ENCODE measurements around the gene MAGI1.
A peak's percentile ranks its signal among the peaks of the same experiment; 100 is the strongest.

Gene MAGI1

DNA sequence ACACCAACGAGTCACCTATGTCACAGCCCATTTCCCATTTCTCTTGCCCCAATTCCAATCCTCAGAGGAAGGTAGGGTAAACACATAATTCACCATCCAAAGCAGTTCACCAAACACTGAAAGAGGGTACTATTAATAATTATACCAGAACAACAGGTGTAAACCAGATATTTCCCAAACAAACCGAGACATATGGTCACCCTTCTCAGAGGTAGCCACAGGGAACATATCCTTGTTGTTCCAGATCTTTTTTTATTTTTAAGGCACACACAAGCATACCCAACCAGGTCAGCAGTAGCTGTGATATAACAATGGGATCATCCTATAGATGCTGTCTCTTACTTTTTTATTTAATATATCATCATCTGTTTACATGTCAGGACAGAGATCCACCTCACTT is 24.7 kb downstream of the MAGI1 start:
- Histone ChIP-seq H2BK15ac (replicated peaks; ENCODE audit: low read depth) (no peak overlapping the region), H3K23ac (ENCODE audit: low read length) (no peak overlapping the region), H2BK120ac (ENCODE audit: low read depth, low read length) (no peak overlapping the region), H3K4me1 (ENCODE audit: control insufficient read depth, low read depth, low read length) (peaks cover 11% of the 10 kb centered on the region), H3K79me2 (ENCODE audit: control insufficient read depth, insufficient read depth, low read length) (peaks cover 47% of the 10 kb centered on the region), H2BK5ac (ENCODE audit: low read length) (no peak overlapping the region), H3K27ac (ENCODE audit: low read depth, low read length) (no peak overlapping the region), H3K79me1 (ENCODE audit: low read length) (peaks cover 23% of the 10 kb centered on the region), H3K4me2 (ENCODE audit: low read length) (no peak overlapping the region), H3K4ac (ENCODE audit: low read depth, low read length) (no peak overlapping the region), H2AK5ac (ENCODE audit: low read length) (no peak overlapping the region), H3K18ac (ENCODE audit: low read length) (no peak overlapping the region), H3K9ac (ENCODE audit: low read length) (no peak overlapping the region), H3K4me3 (ENCODE audit: low read length) (no peak overlapping the region), H3K56ac (ENCODE audit: low read length) (no peak overlapping the region), H4K8ac (ENCODE audit: low read depth, low read length) (no peak overlapping the region), H4K5ac (ENCODE audit: low read length) (no peak overlapping the region), H3K27me3 (ENCODE audit: insufficient read depth, low read length, poor library complexity) (no peaks in the 10 kb centered on the region), H3K36me3 (ENCODE audit: control insufficient read depth, insufficient read depth, low read length) (no peaks in the 10 kb centered on the region)
- no CpG with 5 or more reads among the region's 2 CpGs for WGBS (ENCODE audit: extremely low coverage, insufficient coverage, low lambda C conversion rate)
- DNase-seq: no peak

DNA sequence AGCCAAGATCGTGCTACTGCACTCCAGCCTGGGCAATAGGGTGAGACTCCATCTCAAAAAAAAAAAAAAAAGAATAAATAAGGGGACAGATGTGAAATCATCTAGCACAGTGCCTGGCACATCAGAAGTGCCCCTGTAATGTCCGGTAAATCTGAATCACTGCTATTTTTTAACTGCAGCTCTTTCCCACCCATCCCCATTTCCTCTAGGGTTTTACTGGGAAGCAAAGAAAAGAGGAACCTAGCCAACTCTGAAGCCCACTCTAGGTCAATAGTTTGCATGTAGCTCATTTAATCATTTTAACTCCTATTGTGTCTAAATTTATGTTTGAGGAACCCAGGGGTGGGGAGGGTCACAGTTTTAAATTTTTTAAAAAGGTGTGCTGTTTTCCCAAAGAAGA is 26.0 kb downstream of the MAGI1 start:
- H3K36me3 ChIP-seq (ENCODE audit: control insufficient read depth, insufficient read depth, low read length): no peaks in the 10 kb centered on the region
- no peak overlapping the region for H3K23ac ChIP-seq (ENCODE audit: low read length)
- H3K27me3 ChIP-seq (ENCODE audit: insufficient read depth, low read length, poor library complexity): no peaks in the 10 kb centered on the region
- no peak overlapping the region for H3K18ac ChIP-seq (ENCODE audit: low read length)
- H3K79me1 ChIP-seq (ENCODE audit: low read length): peaks cover 27% of the 10 kb centered on the region
- H3K4me1 ChIP-seq (ENCODE audit: control insufficient read depth, low read depth, low read length): peaks cover 11% of the 10 kb centered on the region
- no CpG with 5 or more reads among the region's 2 CpGs for WGBS (ENCODE audit: extremely low coverage, insufficient coverage, low lambda C conversion rate)
- H2AK5ac ChIP-seq (ENCODE audit: low read length): no peak overlapping the region
- no peak overlapping the region for H2BK120ac ChIP-seq (ENCODE audit: low read depth, low read length)
- no peak overlapping the region for H2BK5ac ChIP-seq (ENCODE audit: low read length)
- no peak overlapping the region for H4K5ac ChIP-seq (ENCODE audit: low read length)
- H3K56ac ChIP-seq (ENCODE audit: low read length): no peak overlapping the region
- no peak overlapping the region for H3K4me3 ChIP-seq (ENCODE audit: low read length)
- no peak overlapping the region for H2BK15ac ChIP-seq (replicated peaks; ENCODE audit: low read depth)
- no peak overlapping the region for H3K9ac ChIP-seq (ENCODE audit: low read length)
- DNase-seq: no peak
- no peak overlapping the region for H3K4me2 ChIP-seq (ENCODE audit: low read length)
- H3K79me2 ChIP-seq (ENCODE audit: control insufficient read depth, insufficient read depth, low read length): peaks cover 48% of the 10 kb centered on the region
- no peak overlapping the region for H3K4ac ChIP-seq (ENCODE audit: low read depth, low read length)
- H4K8ac ChIP-seq (ENCODE audit: low read depth, low read length): no peak overlapping the region
- H3K27ac ChIP-seq (ENCODE audit: low read depth, low read length): no peak overlapping the region

DNA sequence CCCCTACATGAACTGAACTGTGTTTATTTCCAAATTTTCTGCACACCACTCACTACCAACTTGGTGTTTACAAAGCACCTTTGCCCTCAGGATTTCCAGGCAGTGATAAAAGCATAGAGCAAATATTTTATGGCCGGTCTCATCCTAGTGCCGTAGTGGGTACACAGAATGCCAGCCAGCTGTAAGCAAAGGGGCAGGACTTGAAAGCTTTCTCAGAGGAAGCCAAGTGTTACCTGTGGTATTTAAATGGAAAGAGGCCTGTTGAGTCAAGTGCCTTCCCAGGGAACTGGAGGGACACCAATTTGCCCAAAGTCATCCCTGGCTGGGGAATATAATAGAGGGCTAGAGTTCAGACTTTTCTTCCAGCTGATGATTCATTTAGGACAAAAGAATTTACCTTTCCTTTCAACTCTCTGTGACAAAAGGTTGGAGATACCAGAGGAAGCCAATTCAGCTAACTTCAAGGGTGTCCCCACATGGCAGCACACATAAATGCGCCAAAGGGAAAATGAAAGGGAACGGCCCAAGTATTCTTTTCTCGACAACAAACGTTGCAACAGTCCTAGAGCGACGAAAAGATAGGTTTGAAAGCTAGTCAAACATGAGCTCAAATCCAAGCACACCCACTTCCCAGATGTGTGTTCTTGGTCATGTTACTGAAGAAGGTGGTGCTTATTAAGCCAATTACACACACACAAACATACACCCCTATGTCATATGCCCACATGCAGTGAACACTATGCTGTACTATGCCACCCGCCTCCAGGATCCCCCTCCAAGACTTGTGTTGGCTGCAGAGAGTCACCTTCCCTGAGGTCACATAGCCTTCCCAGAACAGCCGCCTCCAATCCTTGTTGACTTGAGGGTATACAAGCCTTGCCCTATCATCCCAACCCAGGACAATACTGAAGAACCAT is 27.7 kb downstream of the MAGI1 start:
- H3K4me2 ChIP-seq (ENCODE audit: low read length): no peak overlapping the region
- H3K4me3 ChIP-seq (ENCODE audit: low read length): no peak overlapping the region
- no peak overlapping the region for H3K23ac ChIP-seq (ENCODE audit: low read length)
- H3K18ac ChIP-seq (ENCODE audit: low read length): no peak overlapping the region
- no peak overlapping the region for H3K56ac ChIP-seq (ENCODE audit: low read length)
- H4K8ac ChIP-seq (ENCODE audit: low read depth, low read length): no peak overlapping the region
- H2BK5ac ChIP-seq (ENCODE audit: low read length): no peak overlapping the region
- H2BK120ac ChIP-seq (ENCODE audit: low read depth, low read length): no peak overlapping the region
- peaks cover 8% of the 10 kb centered on the region for H3K4me1 ChIP-seq (ENCODE audit: control insufficient read depth, low read depth, low read length)
- WGBS (ENCODE audit: extremely low coverage, insufficient coverage, low lambda C conversion rate): no CpG with 5 or more reads among the region's 10 CpGs
- H2AK5ac ChIP-seq (ENCODE audit: low read length): no peak overlapping the region
- no peak overlapping the region for H3K4ac ChIP-seq (ENCODE audit: low read depth, low read length)
- no peak overlapping the region for H2BK15ac ChIP-seq (replicated peaks; ENCODE audit: low read depth)
- H3K79me1 ChIP-seq (ENCODE audit: low read length): peaks cover 21% of the 10 kb centered on the region
- DNase-seq: peak; percentile 35
- peaks cover 37% of the 10 kb centered on the region for H3K79me2 ChIP-seq (ENCODE audit: control insufficient read depth, insufficient read depth, low read length)
- H3K27me3 ChIP-seq (ENCODE audit: insufficient read depth, low read length, poor library complexity): no peaks in the 10 kb centered on the region
- H3K27ac ChIP-seq (ENCODE audit: low read depth, low read length): no peak overlapping the region
- no peaks in the 10 kb centered on the region for H3K36me3 ChIP-seq (ENCODE audit: control insufficient read depth, insufficient read depth, low read length)
- no peak overlapping the region for H4K5ac ChIP-seq (ENCODE audit: low read length)
- H3K9ac ChIP-seq (ENCODE audit: low read length): no peak overlapping the region

DNA sequence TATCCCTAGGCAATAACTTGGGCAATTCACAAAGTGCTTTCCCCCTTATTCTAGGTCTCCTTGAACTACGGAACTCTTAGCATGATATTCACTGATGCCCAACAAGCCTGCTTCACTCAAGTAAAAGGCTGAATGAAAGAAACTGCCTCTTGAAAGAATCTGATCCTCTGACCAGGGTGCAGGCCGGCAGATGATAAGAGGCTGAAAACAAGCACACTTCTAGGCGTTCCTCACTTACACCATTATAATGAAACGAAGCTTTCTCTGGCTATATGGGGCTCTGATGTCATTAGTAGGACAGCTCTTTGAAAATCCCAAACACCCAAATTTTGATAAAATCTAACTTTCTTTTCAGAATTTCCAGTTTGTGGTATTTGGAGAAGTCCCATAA is 28.4 kb downstream of the MAGI1 start:
- Histone ChIP-seq H3K27me3 (ENCODE audit: insufficient read depth, low read length, poor library complexity) (no peaks in the 10 kb centered on the region), H2BK120ac (ENCODE audit: low read depth, low read length) (no peak overlapping the region), H3K4me1 (ENCODE audit: control insufficient read depth, low read depth, low read length) (peaks cover 8% of the 10 kb centered on the region), H3K9ac (ENCODE audit: low read length) (no peak overlapping the region), H3K79me1 (ENCODE audit: low read length) (peaks cover 24% of the 10 kb centered on the region), H3K23ac (ENCODE audit: low read length) (no peak overlapping the region), H4K5ac (ENCODE audit: low read length) (no peak overlapping the region), H3K79me2 (ENCODE audit: control insufficient read depth, insufficient read depth, low read length) (peaks cover 38% of the 10 kb centered on the region), H3K4ac (ENCODE audit: low read depth, low read length) (no peak overlapping the region), H2BK15ac (replicated peaks; ENCODE audit: low read depth) (no peak overlapping the region), H3K56ac (ENCODE audit: low read length) (no peak overlapping the region), H3K36me3 (ENCODE audit: control insufficient read depth, insufficient read depth, low read length) (no peaks in the 10 kb centered on the region), H3K18ac (ENCODE audit: low read length) (no peak overlapping the region), H3K4me3 (ENCODE audit: low read length) (no peak overlapping the region), H2AK5ac (ENCODE audit: low read length) (no peak overlapping the region), H4K8ac (ENCODE audit: low read depth, low read length) (no peak overlapping the region), H3K4me2 (ENCODE audit: low read length) (no peak overlapping the region), H2BK5ac (ENCODE audit: low read length) (no peak overlapping the region), H3K27ac (ENCODE audit: low read depth, low read length) (no peak overlapping the region)
- DNase-seq: no peak
- no CpG with 5 or more reads among the region's 4 CpGs for WGBS (ENCODE audit: extremely low coverage, insufficient coverage, low lambda C conversion rate)

DNA sequence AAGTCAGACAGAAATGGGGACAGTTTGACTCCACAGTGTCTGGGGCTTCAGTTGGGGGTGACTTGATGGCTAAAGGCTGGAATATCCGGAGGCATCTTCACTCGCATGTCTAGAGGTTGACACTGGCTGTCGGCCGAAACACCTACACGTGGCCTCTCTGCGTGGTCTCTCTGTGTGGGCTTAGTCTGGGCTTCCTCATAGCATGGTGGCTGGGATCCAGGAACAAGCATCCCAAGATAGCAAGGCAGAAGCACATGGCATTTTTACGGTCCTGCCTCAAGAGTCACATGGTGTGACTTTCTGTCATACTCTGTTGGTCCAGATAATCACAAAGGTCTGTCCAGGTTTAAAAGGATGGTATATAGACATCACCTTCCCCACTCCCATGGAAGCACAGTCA is 34.5 kb downstream of the MAGI1 start:
- Histone ChIP-seq H3K4me3 (ENCODE audit: low read length) (no peak overlapping the region), H4K8ac (ENCODE audit: low read depth, low read length) (no peak overlapping the region), H4K5ac (ENCODE audit: low read length) (no peak overlapping the region), H3K27ac (ENCODE audit: low read depth, low read length) (no peak overlapping the region), H3K4ac (ENCODE audit: low read depth, low read length) (no peak overlapping the region), H3K36me3 (ENCODE audit: control insufficient read depth, insufficient read depth, low read length) (no peaks in the 10 kb centered on the region), H3K23ac (ENCODE audit: low read length) (no peak overlapping the region), H2BK120ac (ENCODE audit: low read depth, low read length) (no peak overlapping the region), H3K9ac (ENCODE audit: low read length) (no peak overlapping the region), H3K18ac (ENCODE audit: low read length) (no peak overlapping the region), H3K27me3 (ENCODE audit: insufficient read depth, low read length, poor library complexity) (no peaks in the 10 kb centered on the region), H2BK15ac (replicated peaks; ENCODE audit: low read depth) (no peak overlapping the region), H3K4me2 (ENCODE audit: low read length) (no peak overlapping the region), H2AK5ac (ENCODE audit: low read length) (no peak overlapping the region), H3K4me1 (ENCODE audit: control insufficient read depth, low read depth, low read length) (no peaks in the 10 kb centered on the region), H2BK5ac (ENCODE audit: low read length) (no peak overlapping the region), H3K79me1 (ENCODE audit: low read length) (peaks cover 28% of the 10 kb centered on the region), H3K79me2 (ENCODE audit: control insufficient read depth, insufficient read depth, low read length) (peaks cover 32% of the 10 kb centered on the region), H3K56ac (ENCODE audit: low read length) (no peak overlapping the region)
- DNase-seq: no peak
- WGBS (ENCODE audit: extremely low coverage, insufficient coverage, low lambda C conversion rate): no CpG with 5 or more reads among the region's 7 CpGs

DNA sequence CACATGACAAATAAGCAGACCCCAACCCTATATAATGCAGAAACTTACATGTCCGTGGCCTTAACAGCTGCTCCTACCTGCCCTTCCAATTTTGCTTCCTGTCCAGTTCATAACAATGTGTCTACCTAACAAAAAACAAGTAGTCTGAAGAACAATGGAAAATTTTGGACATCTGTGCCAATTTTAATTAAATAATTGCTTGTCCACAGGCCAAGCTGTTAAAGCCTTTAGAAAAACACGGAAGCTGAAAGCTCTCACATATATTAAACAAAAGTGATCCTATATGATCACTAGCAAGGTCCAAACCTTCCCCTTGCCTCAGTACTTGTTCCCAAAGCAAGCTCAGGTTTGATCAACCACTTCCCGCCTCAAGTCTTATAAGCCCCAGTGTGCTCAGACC is 37.1 kb downstream of the MAGI1 start:
- H2BK5ac ChIP-seq (ENCODE audit: low read length): no peak overlapping the region
- H3K4ac ChIP-seq (ENCODE audit: low read depth, low read length): no peak overlapping the region
- no peak overlapping the region for H3K4me2 ChIP-seq (ENCODE audit: low read length)
- H3K27ac ChIP-seq (ENCODE audit: low read depth, low read length): no peak overlapping the region
- H2BK15ac ChIP-seq (replicated peaks; ENCODE audit: low read depth): no peak overlapping the region
- H4K8ac ChIP-seq (ENCODE audit: low read depth, low read length): no peak overlapping the region
- no peak overlapping the region for H3K9ac ChIP-seq (ENCODE audit: low read length)
- peaks cover 19% of the 10 kb centered on the region for H3K79me2 ChIP-seq (ENCODE audit: control insufficient read depth, insufficient read depth, low read length)
- peaks cover 19% of the 10 kb centered on the region for H3K79me1 ChIP-seq (ENCODE audit: low read length)
- no peaks in the 10 kb centered on the region for H3K27me3 ChIP-seq (ENCODE audit: insufficient read depth, low read length, poor library complexity)
- H3K18ac ChIP-seq (ENCODE audit: low read length): no peak overlapping the region
- H2AK5ac ChIP-seq (ENCODE audit: low read length): no peak overlapping the region
- no peak for DNase-seq
- WGBS (ENCODE audit: extremely low coverage, insufficient coverage, low lambda C conversion rate): no CpG with 5 or more reads among the region's 3 CpGs
- no peak overlapping the region for H4K5ac ChIP-seq (ENCODE audit: low read length)
- H3K4me3 ChIP-seq (ENCODE audit: low read length): no peak overlapping the region
- no peak overlapping the region for H3K23ac ChIP-seq (ENCODE audit: low read length)
- no peak overlapping the region for H2BK120ac ChIP-seq (ENCODE audit: low read depth, low read length)
- no peak overlapping the region for H3K56ac ChIP-seq (ENCODE audit: low read length)
- H3K4me1 ChIP-seq (ENCODE audit: control insufficient read depth, low read depth, low read length): peaks cover 3% of the 10 kb centered on the region
- no peaks in the 10 kb centered on the region for H3K36me3 ChIP-seq (ENCODE audit: control insufficient read depth, insufficient read depth, low read length)

Measured in mesendoderm (in vitro differentiated cells).